Neuronal stem cell (in vitro differentiated cells): ENCODE measurements around the gene IMP3.

Experiments
- DNase-seq: peaks from one replicate; pipeline ENCODE4 v3.0.0-alpha.2; 2013; ENCODE audit warnings: low spot score
- H2AFZ ChIP-seq: one replicate; pipeline ENCODE4 v1.6.1; 2013; ENCODE audit warnings: mild to moderate bottlenecking, low read length, inconsistent platforms
- H2AK5ac ChIP-seq: 2 replicates; pipeline ENCODE4 v1.6.1; 2013; ENCODE audit warnings: low read depth, mild to moderate bottlenecking, inconsistent platforms, low read length, moderate library complexity, mixed read lengths
- H2BK120ac ChIP-seq: 2 replicates; pipeline ENCODE4 v1.6.1; 2013; ENCODE audit warnings: low read depth, mild to moderate bottlenecking, inconsistent platforms, low read length, moderate library complexity, mixed read lengths
- H2BK12ac ChIP-seq: one replicate; pipeline ENCODE4 v1.6.1; 2013; ENCODE audit warnings: low read length, inconsistent platforms
- H2BK15ac ChIP-seq: 2 replicates; pipeline ENCODE4 v1.6.1; 2013; ENCODE audit warnings: mild to moderate bottlenecking, low read length, inconsistent platforms, mixed read lengths
- H2BK5ac ChIP-seq: one replicate; pipeline ENCODE4 v1.6.1; 2013; ENCODE audit warnings: inconsistent platforms, mild to moderate bottlenecking, low read length, moderate library complexity
- H3K14ac ChIP-seq: one replicate; pipeline ENCODE4 v1.6.1; 2013; ENCODE audit warnings: low read length, inconsistent platforms
- H3K18ac ChIP-seq: 2 replicates; pipeline ENCODE4 v1.6.1; 2013; ENCODE audit warnings: low read length, inconsistent platforms
- H3K23ac ChIP-seq: 2 replicates; pipeline ENCODE4 v1.6.1; 2013; ENCODE audit warnings: low read depth, mild to moderate bottlenecking, mixed read lengths, low read length, inconsistent platforms; ENCODE audit not compliant: poor library complexity
- H3K27ac ChIP-seq: replicated peaks from 3 replicates; pipeline ENCODE4 v1.5.1; 2013; ENCODE audit warnings: low read length, inconsistent platforms
- H3K27me3 ChIP-seq, 3 experiments: 2 replicates each; pipeline ENCODE4 v1.6.1; 2013; ENCODE audit warnings: low read length in 3 of 3, mild to moderate bottlenecking in 2 of 3, inconsistent platforms in 1 of 3, low read depth in 1 of 3, mixed read lengths in 1 of 3, moderate library complexity in 1 of 3; ENCODE audit not compliant: control insufficient read depth in 3 of 3, insufficient read depth in 3 of 3
- H3K36me3 ChIP-seq, 2 donors: replicated peaks in 1 of 2; 2 replicates each; pipeline ENCODE4 v1.6.1; 2013; ENCODE audit warnings: low read length in 2 of 2; ENCODE audit not compliant: control insufficient read depth in 2 of 2, insufficient read depth in 2 of 2
- H3K4ac ChIP-seq: 2 replicates; pipeline ENCODE4 v1.6.1; 2013; ENCODE audit warnings: inconsistent platforms, mild to moderate bottlenecking, low read length, moderate library complexity
- H3K4me1 ChIP-seq, 2 donors: 1 replicate in 1 of 2; 2 replicates in 1 of 2; pipeline ENCODE4 v1.6.1; 2013; ENCODE audit warnings: low read length in 2 of 2, low read depth in 1 of 2; ENCODE audit not compliant: control insufficient read depth in 2 of 2, insufficient read depth in 1 of 2
- H3K4me2 ChIP-seq: one replicate; pipeline ENCODE4 v1.6.1; 2013; ENCODE audit warnings: mild to moderate bottlenecking, low read length, inconsistent platforms; ENCODE audit not compliant: insufficient read depth, poor library complexity, severe bottlenecking
- H3K4me3 ChIP-seq, 2 donors: 2 replicates each; pipeline ENCODE4 v1.5.1; 2013; ENCODE audit warnings: low read length in 2 of 2, mild to moderate bottlenecking in 2 of 2, inconsistent platforms in 1 of 2, moderate library complexity in 1 of 2
- H3K79me1 ChIP-seq: one replicate; pipeline ENCODE4 v1.6.1; 2013; ENCODE audit warnings: low read depth, mild to moderate bottlenecking, inconsistent platforms, low read length, moderate library complexity
- H3K9ac ChIP-seq: one replicate; pipeline ENCODE4 v1.6.1; 2013; ENCODE audit warnings: mild to moderate bottlenecking, low read depth, low read length, inconsistent platforms; ENCODE audit not compliant: poor library complexity
- H3K9me3 ChIP-seq, 2 donors: replicated peaks in 1 of 2; 2 replicates each; pipeline versions ENCODE3 to v1.6.1; 2013; ENCODE audit warnings: low read length in 2 of 2, mild to moderate bottlenecking in 2 of 2, inconsistent platforms in 1 of 2, low read depth in 1 of 2, mixed read lengths in 1 of 2, moderate library complexity in 1 of 2; ENCODE audit not compliant: control insufficient read depth in 2 of 2, insufficient read depth in 1 of 2
- H4K8ac ChIP-seq: one replicate; pipeline ENCODE4 v1.6.1; 2013; ENCODE audit warnings: low read depth, mild to moderate bottlenecking, inconsistent platforms, low read length, moderate library complexity
- H4K91ac ChIP-seq: one replicate; pipeline ENCODE4 v1.6.1; 2013; ENCODE audit warnings: low read length, low read depth, mild to moderate bottlenecking, inconsistent platforms; ENCODE audit not compliant: poor library complexity
- WGBS, 2 donors: extraction: QIAGEN DNeasy Blood & Tissue Kit; methylation state at CpG; one replicate each; pipeline ENCODE4 v1.1.7; 2013; ENCODE audit warnings: missing lambda C conversion rate in 2 of 2, mixed read lengths in 1 of 2; ENCODE audit not compliant: insufficient read length in 2 of 2, insufficient replicate concordance in 1 of 2; ENCODE audit errors: extremely low coverage in 2 of 2; 5-methylcytosine and 5-hydroxymethylcytosine counted together

IMP3 gene

DNA sequence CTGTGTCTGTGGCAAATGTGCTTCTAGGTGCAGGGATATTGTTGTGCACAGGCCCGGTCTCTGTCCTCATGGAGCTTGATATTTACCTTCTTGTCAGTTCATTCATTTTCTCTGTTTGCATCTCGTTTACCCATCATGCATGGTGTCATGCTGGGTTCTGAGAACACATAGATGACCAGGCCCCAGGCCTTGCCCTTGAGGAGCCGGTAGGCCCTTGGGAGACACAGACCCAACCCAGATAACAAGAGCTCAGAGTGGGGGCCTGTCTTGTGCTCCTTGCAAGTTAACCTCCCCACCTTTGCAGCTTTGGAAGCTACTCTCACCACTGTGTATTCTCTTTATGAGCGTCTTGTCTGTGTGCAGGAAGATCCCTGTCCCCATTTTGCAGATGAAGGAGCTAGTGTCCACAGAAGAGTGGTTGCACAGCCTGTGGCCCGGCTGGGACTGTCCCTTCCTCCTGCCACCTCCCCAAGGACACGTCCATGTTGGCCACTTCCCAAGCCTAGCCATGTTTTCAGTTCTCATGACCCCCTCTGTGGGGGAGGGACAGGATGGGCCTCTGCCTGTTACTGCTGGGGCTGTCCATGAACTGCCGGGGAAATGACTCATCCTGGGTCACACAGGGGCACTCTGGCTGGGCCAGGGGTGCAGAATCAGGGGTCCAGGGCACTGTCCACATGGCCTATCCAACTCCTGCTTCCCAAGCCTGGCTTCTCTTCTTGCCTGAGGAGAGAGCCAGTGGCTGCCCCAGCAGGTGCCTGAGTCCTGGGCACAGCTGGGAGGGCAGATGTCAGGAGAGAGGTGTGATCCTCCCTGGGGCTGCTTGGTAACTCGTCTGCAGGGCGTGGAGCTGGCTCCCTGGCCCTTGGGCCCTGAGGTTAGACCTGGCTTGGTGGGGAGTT lies 11.1 kb upstream of the IMP3 start:
- DNase-seq, result no peak
- Histone ChIP-seq H2BK120ac (no peak overlapping the region), H3K4me3 (no peak overlapping the region), H3K18ac (no peak overlapping the region), H3K14ac (no peak overlapping the region), H2BK12ac (no peak overlapping the region), H2BK15ac (no peak overlapping the region), H3K9me3 (no peaks in the 10 kb centered on the region), H4K8ac (no peak overlapping the region), H4K91ac (no peak overlapping the region), H2AK5ac (no peak overlapping the region), H3K23ac (peak overlapping the region; percentile 3), H3K4ac (no peak overlapping the region), H2BK5ac (no peak overlapping the region), H3K27me3 (peaks cover 0 to 8% (median 0%) of the 10 kb centered on the region in 3 experiments), H3K27ac (no peak overlapping the region), H3K36me3 (peaks cover 21 to 61% of the 10 kb centered on the region in 2 donors), H2AFZ (no peak overlapping the region), H3K9ac (peak overlapping the region; percentile 74), H3K4me1 (peaks cover 44 to 45% of the 10 kb centered on the region in 2 donors), H3K4me2 (no peak overlapping the region), H3K79me1 (peaks cover 18% of the 10 kb centered on the region)
- WGBS, 2 donors, result no CpG with 5 or more reads among the region's 9 CpGs

DNA sequence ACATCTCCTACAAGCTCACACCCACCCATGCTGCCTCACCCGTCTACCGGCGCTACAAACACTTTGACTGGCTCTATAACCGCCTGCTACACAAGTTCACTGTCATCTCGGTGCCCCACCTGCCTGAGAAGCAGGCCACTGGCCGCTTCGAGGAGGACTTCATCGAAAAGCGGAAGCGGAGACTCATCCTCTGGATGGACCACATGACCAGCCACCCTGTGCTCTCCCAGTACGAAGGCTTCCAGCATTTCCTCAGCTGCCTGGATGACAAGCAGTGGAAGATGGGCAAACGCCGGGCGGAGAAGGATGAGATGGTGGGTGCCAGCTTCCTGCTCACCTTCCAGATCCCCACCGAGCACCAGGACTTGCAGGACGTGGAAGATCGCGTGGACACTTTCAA lies 9.8 kb upstream of the IMP3 start:
- no peak overlapping the region for H2BK12ac ChIP-seq
- peaks cover 18 to 48% of the 10 kb centered on the region in 2 donors for H3K36me3 ChIP-seq
- no peaks in the 10 kb centered on the region for H3K9me3 ChIP-seq
- H3K4me2 ChIP-seq, result no peak overlapping the region
- H4K8ac ChIP-seq, result no peak overlapping the region
- H3K4me1 ChIP-seq, result peaks cover 44 to 45% of the 10 kb centered on the region in 2 donors
- peak overlapping the region; percentile 83 for H3K23ac ChIP-seq
- peaks cover 18% of the 10 kb centered on the region for H3K79me1 ChIP-seq
- no peak overlapping the region for H2BK15ac ChIP-seq
- no peak overlapping the region for H3K14ac ChIP-seq
- no peak for DNase-seq
- H3K27me3 ChIP-seq, result peaks cover 0 to 9% (median 0%) of the 10 kb centered on the region in 3 experiments
- H2AK5ac ChIP-seq, result peak overlapping the region; percentile 23
- WGBS, 2 donors, result no CpG with 5 or more reads among the region's 18 CpGs
- no peak overlapping the region for H4K91ac ChIP-seq
- no peak overlapping the region for H3K18ac ChIP-seq
- no peak overlapping the region for H2BK5ac ChIP-seq
- peak overlapping the region; percentile 34 for H3K9ac ChIP-seq
- H2AFZ ChIP-seq, result no peak overlapping the region
- no peak overlapping the region for H3K4ac ChIP-seq
- no peak overlapping the region for H3K27ac ChIP-seq
- H2BK120ac ChIP-seq, result no peak overlapping the region
- peak overlapping the region in 1 of 2 donors; percentile 98 for H3K4me3 ChIP-seq

DNA sequence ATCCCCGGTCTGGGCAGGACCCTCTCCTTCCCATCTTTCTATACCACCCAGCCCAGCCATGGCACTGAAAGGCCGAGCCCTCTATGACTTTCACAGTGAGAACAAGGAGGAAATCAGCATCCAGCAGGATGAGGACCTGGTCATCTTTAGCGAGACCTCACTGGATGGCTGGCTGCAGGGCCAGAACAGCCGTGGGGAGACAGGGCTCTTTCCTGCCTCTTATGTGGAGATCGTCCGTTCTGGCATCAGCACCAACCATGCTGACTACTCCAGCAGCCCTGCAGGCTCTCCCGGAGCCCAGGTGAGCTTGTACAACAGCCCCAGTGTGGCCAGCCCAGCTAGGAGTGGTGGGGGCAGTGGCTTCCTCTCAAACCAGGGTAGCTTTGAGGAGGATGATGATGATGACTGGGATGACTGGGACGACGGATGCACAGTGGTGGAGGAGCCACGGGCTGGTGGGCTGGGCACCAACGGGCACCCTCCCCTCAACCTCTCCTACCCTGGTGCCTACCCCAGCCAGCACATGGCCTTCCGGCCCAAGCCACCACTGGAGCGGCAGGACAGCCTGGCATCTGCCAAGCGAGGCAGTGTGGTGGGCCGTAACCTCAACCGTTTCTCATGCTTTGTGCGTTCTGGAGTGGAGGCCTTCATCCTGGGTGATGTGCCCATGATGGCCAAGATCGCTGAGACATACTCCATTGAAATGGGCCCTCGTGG lies 9.2 kb upstream of the IMP3 start:
- peak overlapping the region; percentile 77 for H3K14ac ChIP-seq
- H4K8ac ChIP-seq, result no peak overlapping the region
- peak overlapping the region; percentile 79 for H2AK5ac ChIP-seq
- H3K79me1 ChIP-seq, result peaks cover 15% of the 10 kb centered on the region
- WGBS, 2 donors, result no CpG with 5 or more reads among the region's 19 CpGs
- peaks cover 0 to 9% (median 0%) of the 10 kb centered on the region in 3 experiments for H3K27me3 ChIP-seq
- peak overlapping the region; percentile 12 for H2BK12ac ChIP-seq
- H4K91ac ChIP-seq, result no peak overlapping the region
- H3K4me3 ChIP-seq, result peak overlapping the region; percentile 96 to 98
- DNase-seq, result no peak
- H2AFZ ChIP-seq, result no peak overlapping the region
- H3K18ac ChIP-seq, result peak overlapping the region; percentile 34
- H2BK15ac ChIP-seq, result no peak overlapping the region
- no peak overlapping the region for H2BK5ac ChIP-seq
- peak overlapping the region; percentile 24 for H2BK120ac ChIP-seq
- no peaks in the 10 kb centered on the region for H3K9me3 ChIP-seq
- no peak overlapping the region for H3K4ac ChIP-seq
- H3K4me1 ChIP-seq, result peaks cover 44 to 45% of the 10 kb centered on the region in 2 donors
- H3K36me3 ChIP-seq, result peaks cover 14 to 41% of the 10 kb centered on the region in 2 donors
- peak overlapping the region; percentile 83 for H3K23ac ChIP-seq
- H3K4me2 ChIP-seq, result peak overlapping the region; percentile 99
- H3K9ac ChIP-seq, result peak overlapping the region; percentile 83
- no peak overlapping the region for H3K27ac ChIP-seq
